Frontal cortex (tissue), 4 donors: ENCODE measurements around the gene PYY. TPM values are rescaled to one million over a fixed set of nuclear protein-coding genes. Genes with fewer than 3 reads are reported as not detected.
"Not testable (repeated sequence)": the region's sequence is repeated elsewhere in the genome, so short reads cannot be mapped to it uniquely, and the experiment has no call there.

Experiments
- DNase-seq, 2 donors: peaks; one replicate each; pipeline ENCODE4 v3.0.0; 2012; ENCODE audit warnings: low spot score in 2 of 2
- FAIRE-seq: peaks from 2 replicates; lab custom pipeline; 2012; peaks lifted over from hg19 to GRCh38; lab: Jason Lieb, UNC
- total RNA-seq: library from RNA; depleted of rRNA; stranded (reverse); fragments of >200 nt; gene quantifications from one replicate; pipeline ENCODE4 v1.2.3, GENCODE V29; 2014
- donor health status: control.
- donor health status: control.
- donor health status: control.

Gene PYY
- total RNA-seq = not detected

DNA sequence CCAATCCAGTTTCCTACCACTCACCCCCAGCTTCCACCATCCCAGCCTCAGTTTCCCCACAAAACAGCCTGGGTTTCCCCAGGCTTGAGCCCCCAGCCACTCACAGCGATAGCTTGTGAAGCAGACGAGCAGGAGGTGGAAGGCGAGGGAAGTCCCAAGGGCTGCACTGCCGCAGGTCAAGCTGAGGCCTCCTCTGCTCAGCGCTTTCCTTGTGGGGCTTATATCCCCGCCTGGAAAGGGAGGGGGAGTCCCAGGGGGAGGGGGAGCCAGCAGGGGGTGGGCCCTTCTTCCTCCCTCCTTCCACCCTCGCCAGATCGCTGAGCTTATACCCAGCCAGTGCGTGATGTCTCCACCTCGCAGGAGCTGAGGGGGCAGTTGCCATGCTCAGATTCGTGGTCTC lies at the start of gene PYY:
Gene PYY (minus strand): TSS at position 195 of the 400 bp plus-strand sequence. CDS start 457 bp downstream, outside the sequence.
- FAIRE-seq (no peak), DNase-seq (no peak)

DNA sequence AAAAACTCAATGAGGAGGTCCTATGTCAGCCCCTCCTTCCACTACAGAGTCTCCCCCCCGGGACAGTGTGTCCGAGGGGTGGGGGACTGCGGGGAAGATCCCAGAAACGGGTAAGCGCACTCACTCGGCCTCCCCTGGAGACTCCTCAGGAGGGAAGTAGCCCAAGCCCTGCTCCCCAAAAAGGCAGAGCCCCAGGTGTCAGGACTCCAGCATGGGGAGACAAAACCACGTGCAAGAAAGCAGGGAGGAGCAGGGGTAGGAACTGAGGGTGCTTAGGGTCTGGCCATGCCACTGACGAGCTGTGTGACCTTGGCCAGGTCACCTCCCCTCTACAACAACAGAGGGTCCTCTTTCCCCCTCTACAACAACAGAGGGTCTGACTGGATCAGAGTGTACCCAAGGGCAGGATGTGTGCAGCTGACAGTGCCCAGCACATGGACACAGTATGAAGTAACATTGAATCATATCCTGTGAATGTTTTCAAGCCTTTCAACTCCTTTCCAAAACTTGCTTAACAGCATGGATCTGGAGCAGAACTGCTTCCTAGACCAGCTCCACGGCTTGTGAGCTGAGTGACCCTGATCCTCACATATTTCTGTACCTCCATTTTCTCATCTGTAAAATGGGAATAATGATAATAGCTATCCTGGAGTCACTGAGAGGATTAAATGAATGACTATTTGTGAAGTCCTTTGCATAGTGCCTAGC lies 48.6 kb upstream of the PYY start:
- DNase-seq = no peak
- FAIRE-seq = no peak

- no peak for DNase-seq
Observed at GRCh38 chr17:44001461-44001920, 47.8 kb upstream of the PYY start.

DNA sequence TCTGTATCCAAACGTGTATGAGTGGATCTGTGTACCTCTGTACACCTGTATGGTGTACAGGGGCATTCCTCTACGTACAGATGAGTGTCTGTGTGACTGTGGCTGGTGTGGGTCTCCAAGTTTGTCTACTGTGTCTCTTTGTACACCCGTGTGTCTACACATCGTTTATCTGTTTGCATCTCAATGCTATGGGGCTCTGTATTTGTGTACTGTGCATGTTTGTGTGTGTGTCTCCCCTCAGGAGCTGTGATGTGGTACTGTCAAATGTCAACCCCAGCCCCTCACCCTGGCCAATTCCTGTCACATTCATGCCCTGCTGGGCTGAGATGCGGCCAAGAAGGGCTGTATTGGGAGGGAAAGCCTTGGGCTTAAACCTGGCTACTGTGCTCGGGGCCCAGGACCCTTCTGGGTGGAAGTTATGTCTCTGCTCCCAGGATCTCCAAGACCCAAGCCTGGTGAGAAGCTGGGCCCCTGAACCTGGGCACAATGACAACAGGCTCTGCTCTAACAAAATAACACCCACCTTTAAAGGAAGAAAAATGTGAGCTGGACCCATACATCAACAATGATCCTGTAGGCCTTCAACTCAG lies 47.2 kb upstream of the PYY start:
- FAIRE-seq (no peak), DNase-seq (no peak)

More at GRCh38 chr17:44001461-44001920, 47.8 kb upstream of the PYY start:
- no peak for FAIRE-seq

DNA sequence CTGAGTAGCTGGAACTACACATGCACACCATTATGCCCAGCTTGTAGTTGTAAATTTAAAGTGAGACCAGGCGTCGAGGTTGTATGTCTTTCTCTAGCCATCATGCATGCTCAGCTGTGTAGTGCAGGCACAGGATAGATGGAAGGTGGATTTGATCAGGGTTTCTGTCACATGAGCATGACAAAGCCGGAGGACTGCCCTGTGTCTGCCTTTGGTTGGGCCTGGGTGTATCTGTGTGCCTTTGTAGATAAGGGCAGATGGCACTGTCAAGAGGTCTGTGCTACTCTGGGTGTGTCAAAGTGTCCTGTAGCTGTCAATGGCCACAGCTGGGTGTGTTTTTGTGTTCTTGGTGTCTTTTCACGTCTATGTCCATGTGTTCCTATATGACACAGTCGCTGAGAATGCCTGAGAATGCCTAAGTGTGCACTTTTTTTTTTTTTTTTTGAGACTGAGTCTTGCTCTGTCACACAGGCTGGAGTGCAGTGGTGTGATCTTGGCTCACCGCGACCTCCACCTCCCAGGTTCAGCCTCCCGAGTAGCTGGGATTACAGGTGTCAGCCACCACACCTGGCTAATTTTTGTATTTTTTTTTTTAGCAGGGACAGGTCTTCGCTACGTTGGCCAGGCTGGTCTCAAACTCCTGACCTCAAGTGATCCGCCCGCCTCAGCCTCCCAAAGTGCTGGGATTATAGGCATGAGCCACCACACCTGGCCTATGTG lies 46.6 kb upstream of the PYY start:
- FAIRE-seq (no peak), DNase-seq (no peak)

- DNase-seq (no peak), FAIRE-seq (no peak)
Observed at GRCh38 chr17:43999024-43999423, 45.3 kb upstream of the PYY start.

GRCh38 chr17:43998552-43998951 lies 44.8 kb upstream of the PYY start:
- DNase-seq (no peak), FAIRE-seq (no peak)

DNA sequence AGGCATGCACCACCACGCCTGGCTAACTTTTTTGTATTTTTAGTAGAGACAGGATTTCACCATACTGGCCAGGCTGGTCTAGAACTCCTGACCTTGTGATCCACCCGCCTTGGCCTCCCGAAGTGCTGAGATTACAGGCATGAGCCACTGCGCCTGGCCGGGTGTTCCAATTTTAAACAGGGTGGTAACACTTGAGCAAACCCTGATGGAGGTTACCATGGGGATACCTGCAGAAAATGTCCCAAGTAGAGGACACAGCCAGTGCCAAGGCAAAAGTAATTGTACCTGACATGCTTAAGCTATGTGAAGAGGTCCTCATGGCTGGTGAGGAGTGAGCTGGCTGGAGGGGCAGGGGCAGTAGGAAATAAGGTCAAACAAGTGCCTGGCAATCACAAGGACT lies 43.4 kb upstream of the PYY start:
- FAIRE-seq, DNase-seq: not testable (repeated sequence)

DNA sequence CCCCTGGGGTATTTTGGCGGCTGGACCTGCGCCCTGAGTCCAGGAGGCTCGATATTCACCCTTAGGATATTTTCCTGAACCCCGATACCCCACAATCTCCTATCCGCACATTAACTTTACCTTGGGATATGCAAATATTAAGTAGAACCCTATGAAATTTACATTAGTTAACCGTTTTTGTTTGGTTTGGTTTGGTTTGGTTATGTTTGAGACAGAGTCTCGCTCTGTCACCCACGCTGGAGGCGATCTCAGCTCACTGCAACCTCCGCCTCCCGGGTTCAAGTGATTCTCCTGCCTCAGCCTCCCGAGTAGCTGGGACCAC lies 41.4 kb upstream of the PYY start:
- FAIRE-seq = no peak
- DNase-seq = no peak

- DNase-seq (peak; percentile 63 to 82), FAIRE-seq (no peak)
Observed at GRCh38 chr17:43994272-43995149, 40.8 kb upstream of the PYY start.

DNA sequence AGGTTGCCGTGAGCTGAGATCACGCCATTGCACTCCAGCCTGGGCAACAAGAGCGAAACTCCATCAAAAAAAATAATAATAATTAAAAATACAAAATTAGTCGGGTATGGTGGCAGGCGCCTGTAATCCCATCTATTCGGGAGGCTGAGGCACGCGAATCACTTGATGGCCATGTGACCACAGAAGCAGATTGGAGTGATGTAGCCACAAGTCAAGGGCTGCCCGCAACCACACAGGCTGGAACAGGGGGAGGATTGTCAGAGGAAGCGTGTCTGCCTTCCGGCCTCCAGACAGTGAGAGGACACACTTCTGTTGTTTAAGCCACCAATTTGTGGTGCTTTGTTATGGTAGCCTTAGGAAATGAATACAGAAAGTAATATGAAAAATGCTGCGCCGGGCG lies 38.9 kb upstream of the PYY start:
- FAIRE-seq (no peak), DNase-seq (no peak)

- no peak for FAIRE-seq
Observed at GRCh38 chr17:43988301-43988700, 34.6 kb upstream of the PYY start.

DNA sequence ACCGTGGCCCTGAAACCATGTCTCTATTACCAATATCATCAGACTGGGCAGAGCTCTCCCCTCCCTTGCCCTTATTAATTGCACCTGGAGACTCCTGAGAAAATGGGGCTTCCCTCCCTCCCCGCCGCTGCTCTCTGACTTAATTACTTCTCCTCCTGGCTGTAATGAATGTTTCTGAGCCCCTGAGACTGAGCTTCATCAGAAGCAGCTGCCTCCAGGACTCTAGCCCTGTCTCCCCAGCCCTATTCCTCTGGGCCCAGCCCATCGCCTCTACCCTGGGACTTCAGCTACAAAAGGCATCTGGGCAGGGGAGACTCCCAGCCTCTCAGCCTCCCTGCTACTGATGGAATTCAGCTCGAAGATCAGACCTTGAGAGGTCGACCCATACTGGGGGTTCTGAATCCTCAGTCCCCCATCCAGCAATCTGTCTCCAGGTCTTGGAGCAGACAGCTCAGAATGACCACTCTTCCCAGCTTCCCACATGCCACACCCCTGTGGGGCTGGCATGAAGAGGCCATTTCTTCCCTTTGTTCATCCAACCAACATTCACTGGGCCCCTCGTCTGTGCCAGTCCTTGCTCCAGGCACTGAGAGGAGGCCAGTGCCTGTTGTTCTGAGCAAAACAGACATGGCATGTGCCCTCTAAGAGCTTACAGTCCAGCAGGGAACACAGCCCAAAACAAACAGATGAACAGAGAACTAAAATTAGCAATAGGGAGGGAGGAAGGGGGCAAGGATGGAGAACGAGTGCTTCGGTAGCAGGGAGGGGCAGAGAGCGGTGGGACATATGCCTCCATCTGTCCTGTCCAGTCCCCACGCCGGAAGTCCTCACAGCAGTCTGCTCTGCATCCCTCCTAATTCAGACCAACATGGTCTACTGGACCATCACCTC lies 33.6 kb upstream of the PYY start:
- DNase-seq (no peak), FAIRE-seq (no peak)

More at GRCh38 chr17:43988301-43988700, 34.6 kb upstream of the PYY start:
- DNase-seq = no peak

- FAIRE-seq = no peak
- peak in 1 of 2 donors; percentile 34 for DNase-seq
Observed at GRCh38 chr17:43986225-43986981, 32.7 kb upstream of the PYY start.

GRCh38 chr17:43984521-43984920 lies 30.8 kb upstream of the PYY start:
- no peak for FAIRE-seq
- no peak for DNase-seq

DNA sequence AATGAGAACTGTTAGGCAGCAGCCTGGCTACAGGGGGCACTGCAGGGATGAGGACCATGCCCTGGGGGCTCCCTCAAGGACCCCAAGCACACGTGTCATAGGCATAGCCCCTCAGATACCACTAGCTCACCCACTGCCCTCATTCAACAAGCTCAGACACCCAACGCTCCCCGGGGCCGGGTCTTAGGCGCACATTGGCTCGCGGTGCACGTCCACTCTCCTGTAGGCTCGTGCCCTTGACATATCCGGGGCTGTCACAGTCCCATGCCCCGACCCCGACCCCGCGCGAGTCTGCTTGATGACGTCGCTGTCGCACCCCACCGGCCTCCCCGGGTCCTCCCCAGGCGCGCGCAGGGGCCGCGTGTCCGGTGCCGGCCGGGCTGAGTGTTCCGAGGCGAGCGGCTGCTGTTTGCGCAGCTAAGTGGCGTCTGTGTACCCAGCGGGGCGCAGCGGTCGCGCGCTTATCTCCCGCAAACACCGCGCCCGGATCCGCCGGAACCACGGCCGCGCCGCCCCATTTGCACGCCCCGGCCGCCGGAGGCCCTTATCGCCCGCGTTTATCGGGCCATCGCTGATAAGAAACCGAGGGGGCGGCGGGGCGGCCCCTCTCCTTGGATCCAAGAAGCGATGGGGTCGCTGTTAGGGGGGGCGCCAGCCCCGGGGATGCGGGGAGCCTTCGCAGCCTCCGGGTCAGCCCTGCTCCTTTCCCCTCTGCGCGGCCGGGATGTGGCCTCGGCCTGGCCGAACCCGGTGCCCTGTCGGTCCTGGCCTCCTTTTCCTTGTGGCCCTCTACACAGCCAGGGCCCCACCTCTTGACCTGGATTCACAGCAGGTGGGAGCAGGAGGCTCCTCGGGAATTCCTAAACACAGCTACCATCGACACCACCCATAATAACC lies 30.0 kb upstream of the PYY start:
- DNase-seq (peak in 1 of 2 donors; percentile 37), FAIRE-seq (no peak)

- FAIRE-seq (no peak), DNase-seq (no peak)
Observed at GRCh38 chr17:43983196-43983514, 29.4 kb upstream of the PYY start.

DNA sequence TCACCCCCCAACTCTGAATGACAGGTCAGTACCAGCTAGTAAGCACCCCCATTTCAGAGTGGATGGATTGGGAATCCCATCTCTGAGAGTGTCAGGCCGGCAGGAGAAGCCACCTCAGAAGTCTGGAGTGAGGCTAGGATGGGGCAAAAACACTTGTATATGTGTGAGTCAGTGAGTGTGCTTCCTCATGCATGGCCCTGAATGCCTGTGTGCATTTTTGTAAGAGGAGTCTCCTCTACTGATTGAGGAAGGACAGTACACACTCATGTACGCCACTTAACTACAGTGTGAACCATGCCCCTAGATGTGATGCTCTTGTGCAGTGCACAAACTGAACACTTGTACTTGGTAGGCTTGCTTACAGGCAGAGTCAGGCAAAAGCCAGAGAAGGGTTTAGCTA lies 28.4 kb upstream of the PYY start:
- no peak for FAIRE-seq
- no peak for DNase-seq
